Measurements from ENCODE around the gene KIF2B. TPM values are rescaled to one million over a fixed set of nuclear protein-coding genes. Genes with fewer than 3 reads are reported as not detected.

The KIF2B gene
- total RNA-seq, 1 experiment from 2014 or later = not detected

DNA sequence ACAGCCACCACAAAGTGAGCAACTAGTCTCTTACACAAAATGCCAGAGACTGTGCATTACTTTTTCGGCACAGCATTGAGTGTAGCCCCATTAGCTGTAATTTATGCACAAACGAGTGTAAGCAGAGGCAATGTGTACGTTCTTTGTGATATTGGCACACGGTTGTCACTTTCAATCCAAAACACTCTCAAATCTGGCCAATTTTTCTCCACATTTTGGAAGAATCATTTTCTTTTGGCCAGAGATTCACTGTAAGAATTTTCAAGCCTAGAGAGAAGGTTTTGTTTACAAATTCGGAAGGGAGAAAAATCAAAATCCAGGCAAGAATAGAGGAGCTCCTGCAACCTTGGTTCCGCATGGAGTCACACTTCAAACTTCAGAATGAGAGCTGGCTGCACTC is 15.4 kb upstream of the KIF2B start (continued):
- TF ChIP-seq, protein P1, sequence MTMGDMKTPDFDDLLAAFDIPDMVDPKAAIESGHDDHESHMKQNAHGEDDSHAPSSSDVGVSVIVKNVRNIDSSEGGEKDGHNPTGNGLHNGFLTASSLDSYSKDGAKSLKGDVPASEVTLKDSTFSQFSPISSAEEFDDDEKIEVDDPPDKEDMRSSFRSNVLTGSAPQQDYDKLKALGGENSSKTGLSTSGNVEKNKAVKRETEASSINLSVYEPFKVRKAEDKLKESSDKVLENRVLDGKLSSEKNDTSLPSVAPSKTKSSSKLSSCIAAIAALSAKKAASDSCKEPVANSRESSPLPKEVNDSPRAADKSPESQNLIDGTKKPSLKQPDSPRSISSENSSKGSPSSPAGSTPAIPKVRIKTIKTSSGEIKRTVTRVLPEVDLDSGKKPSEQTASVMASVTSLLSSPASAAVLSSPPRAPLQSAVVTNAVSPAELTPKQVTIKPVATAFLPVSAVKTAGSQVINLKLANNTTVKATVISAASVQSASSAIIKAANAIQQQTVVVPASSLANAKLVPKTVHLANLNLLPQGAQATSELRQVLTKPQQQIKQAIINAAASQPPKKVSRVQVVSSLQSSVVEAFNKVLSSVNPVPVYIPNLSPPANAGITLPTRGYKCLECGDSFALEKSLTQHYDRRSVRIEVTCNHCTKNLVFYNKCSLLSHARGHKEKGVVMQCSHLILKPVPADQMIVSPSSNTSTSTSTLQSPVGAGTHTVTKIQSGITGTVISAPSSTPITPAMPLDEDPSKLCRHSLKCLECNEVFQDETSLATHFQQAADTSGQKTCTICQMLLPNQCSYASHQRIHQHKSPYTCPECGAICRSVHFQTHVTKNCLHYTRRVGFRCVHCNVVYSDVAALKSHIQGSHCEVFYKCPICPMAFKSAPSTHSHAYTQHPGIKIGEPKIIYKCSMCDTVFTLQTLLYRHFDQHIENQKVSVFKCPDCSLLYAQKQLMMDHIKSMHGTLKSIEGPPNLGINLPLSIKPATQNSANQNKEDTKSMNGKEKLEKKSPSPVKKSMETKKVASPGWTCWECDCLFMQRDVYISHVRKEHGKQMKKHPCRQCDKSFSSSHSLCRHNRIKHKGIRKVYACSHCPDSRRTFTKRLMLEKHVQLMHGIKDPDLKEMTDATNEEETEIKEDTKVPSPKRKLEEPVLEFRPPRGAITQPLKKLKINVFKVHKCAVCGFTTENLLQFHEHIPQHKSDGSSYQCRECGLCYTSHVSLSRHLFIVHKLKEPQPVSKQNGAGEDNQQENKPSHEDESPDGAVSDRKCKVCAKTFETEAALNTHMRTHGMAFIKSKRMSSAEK (CRISPR knock-in tag; IDR thresholded peaks at IDR 0.05; ENCODE audit: borderline replicate concordance) = no peak
- TF ChIP-seq NFYB (CRISPR knock-in tag; conservative IDR thresholded peaks at IDR 0.05; ENCODE audit: low read depth) (no peak), FOXK1 (CRISPR knock-in tag; IDR thresholded peaks at IDR 0.05) (no peak)

DNA sequence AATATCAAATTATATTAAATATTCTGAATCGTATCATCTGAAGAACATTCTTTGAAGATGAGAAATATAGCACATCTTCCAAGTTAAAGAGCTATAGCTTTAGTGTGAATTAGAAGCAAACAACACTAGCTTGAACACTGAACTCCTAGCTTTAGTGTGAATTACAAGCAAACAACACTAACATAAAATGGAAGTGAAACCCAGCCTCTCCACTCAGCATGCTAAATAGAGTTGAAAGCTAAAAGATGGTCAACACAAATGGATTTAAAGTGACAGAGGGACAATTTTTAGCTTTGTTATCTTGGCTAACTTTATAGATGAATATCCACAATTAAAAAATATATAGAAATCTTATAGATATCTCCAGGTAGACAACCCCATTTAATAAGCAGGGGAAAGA is 4.5 kb upstream of the KIF2B start:
- H3K27me3 Mint-ChIP-seq (ENCODE audit: low read depth) = no peaks in the 10 kb centered on the region
- H3K4me3 Mint-ChIP-seq = no peak overlapping the region
- DNase-seq (ENCODE audit: low spot score) = no peak
- ChIA-PET POLR2A (no interaction called here), CTCF (no interaction called here)
- no peak for TF ChIP-seq GRHL2 (CRISPR knock-in tag; IDR thresholded peaks at IDR 0.05; ENCODE audit: insufficient replicate concordance, severe bottlenecking)
- no peak for TF ChIP-seq CREM (CRISPR knock-in tag; IDR thresholded peaks at IDR 0.05)
- TF ChIP-seq NR2C2 (CRISPR knock-in tag; IDR thresholded peaks at IDR 0.05) = no peak
- TF ChIP-seq, protein P2, sequence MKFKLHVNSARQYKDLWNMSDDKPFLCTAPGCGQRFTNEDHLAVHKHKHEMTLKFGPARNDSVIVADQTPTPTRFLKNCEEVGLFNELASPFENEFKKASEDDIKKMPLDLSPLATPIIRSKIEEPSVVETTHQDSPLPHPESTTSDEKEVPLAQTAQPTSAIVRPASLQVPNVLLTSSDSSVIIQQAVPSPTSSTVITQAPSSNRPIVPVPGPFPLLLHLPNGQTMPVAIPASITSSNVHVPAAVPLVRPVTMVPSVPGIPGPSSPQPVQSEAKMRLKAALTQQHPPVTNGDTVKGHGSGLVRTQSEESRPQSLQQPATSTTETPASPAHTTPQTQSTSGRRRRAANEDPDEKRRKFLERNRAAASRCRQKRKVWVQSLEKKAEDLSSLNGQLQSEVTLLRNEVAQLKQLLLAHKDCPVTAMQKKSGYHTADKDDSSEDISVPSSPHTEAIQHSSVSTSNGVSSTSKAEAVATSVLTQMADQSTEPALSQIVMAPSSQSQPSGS (CRISPR knock-in tag; IDR thresholded peaks at IDR 0.05; ENCODE audit: borderline replicate concordance, low read depth) = no peak
- TF ChIP-seq, protein P3, sequence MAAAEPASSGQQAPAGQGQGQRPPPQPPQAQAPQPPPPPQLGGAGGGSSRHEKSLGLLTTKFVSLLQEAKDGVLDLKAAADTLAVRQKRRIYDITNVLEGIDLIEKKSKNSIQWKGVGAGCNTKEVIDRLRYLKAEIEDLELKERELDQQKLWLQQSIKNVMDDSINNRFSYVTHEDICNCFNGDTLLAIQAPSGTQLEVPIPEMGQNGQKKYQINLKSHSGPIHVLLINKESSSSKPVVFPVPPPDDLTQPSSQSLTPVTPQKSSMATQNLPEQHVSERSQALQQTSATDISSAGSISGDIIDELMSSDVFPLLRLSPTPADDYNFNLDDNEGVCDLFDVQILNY (CRISPR knock-in tag; IDR thresholded peaks at IDR 0.05) = no peak
- TF ChIP-seq, protein P4, sequence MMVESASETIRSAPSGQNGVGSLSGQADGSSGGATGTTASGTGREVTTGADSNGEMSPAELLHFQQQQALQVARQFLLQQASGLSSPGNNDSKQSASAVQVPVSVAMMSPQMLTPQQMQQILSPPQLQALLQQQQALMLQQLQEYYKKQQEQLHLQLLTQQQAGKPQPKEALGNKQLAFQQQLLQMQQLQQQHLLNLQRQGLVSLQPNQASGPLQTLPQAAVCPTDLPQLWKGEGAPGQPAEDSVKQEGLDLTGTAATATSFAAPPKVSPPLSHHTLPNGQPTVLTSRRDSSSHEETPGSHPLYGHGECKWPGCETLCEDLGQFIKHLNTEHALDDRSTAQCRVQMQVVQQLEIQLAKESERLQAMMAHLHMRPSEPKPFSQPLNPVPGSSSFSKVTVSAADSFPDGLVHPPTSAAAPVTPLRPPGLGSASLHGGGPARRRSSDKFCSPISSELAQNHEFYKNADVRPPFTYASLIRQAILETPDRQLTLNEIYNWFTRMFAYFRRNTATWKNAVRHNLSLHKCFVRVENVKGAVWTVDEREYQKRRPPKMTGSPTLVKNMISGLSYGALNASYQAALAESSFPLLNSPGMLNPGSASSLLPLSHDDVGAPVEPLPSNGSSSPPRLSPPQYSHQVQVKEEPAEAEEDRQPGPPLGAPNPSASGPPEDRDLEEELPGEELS (CRISPR knock-in tag; IDR thresholded peaks at IDR 0.05) = no peak
- TF ChIP-seq ZNF396 (CRISPR knock-in tag; IDR thresholded peaks at IDR 0.05; ENCODE audit: borderline replicate concordance) = no peak
- TF ChIP-seq ZNF263 (CRISPR knock-in tag; IDR thresholded peaks at IDR 0.05; ENCODE audit: low read depth) = no peak
- H3K9me3 Mint-ChIP-seq = peaks cover 26% of the 10 kb centered on the region
- H3K36me3 Mint-ChIP-seq = peaks cover 10% of the 10 kb centered on the region; the same call in 1 of the 2 replicates
- peaks cover 8% of the 10 kb centered on the region for H3K4me1 Mint-ChIP-seq
- no peak overlapping the region for H3K27ac Mint-ChIP-seq
- no peak for ATAC-seq

DNA sequence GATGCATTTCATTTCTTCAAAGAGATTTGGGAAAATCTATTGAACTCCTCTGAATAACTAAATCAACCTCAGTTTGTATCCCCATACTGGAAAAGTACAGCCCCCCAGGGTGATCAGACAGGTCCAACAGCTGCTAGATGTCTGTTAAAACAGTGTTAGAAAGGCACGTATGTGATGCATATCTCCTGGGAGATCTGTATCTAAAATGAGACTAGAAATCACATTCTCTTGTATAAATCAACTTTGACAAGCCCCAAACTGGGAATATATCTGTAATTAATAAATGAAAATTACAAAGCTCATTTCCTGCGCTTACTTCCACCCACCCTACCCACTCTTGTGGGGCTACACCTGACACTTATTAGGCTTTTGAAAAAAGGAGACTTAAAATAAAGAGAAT is 3.8 kb upstream of the KIF2B start:
- ChIA-PET CTCF (no interaction called here), POLR2A (no interaction called here)
- Mint-ChIP-seq H3K27ac (no peak overlapping the region), H3K9me3 (peaks cover 28% of the 10 kb centered on the region), H3K4me1 (peaks cover 8% of the 10 kb centered on the region), H3K27me3 (ENCODE audit: low read depth) (no peaks in the 10 kb centered on the region), H3K36me3 (peaks cover 14% of the 10 kb centered on the region; the same call in 1 of the 2 replicates), H3K4me3 (no peak overlapping the region)
- DNase-seq (ENCODE audit: low spot score) (no peak), ATAC-seq (no peak)
- TF ChIP-seq, protein P3 (CRISPR knock-in tag; IDR thresholded peaks at IDR 0.05) = no peak
- TF ChIP-seq TEAD4 (CRISPR knock-in tag; IDR thresholded peaks at IDR 0.05) (no peak), MXD4 (CRISPR knock-in tag; IDR thresholded peaks at IDR 0.05; ENCODE audit: borderline replicate concordance) (no peak), ATF1 (CRISPR knock-in tag; IDR thresholded peaks at IDR 0.05) (no peak), GABPB1 (CRISPR knock-in tag; IDR thresholded peaks at IDR 0.05) (no peak), JAZF1 (CRISPR knock-in tag; IDR thresholded peaks at IDR 0.05) (no peak)
- TF ChIP-seq, protein P5, sequence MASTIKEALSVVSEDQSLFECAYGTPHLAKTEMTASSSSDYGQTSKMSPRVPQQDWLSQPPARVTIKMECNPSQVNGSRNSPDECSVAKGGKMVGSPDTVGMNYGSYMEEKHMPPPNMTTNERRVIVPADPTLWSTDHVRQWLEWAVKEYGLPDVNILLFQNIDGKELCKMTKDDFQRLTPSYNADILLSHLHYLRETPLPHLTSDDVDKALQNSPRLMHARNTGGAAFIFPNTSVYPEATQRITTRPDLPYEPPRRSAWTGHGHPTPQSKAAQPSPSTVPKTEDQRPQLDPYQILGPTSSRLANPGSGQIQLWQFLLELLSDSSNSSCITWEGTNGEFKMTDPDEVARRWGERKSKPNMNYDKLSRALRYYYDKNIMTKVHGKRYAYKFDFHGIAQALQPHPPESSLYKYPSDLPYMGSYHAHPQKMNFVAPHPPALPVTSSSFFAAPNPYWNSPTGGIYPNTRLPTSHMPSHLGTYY (CRISPR knock-in tag; IDR thresholded peaks at IDR 0.05) = no peak
- TF ChIP-seq, protein P6, sequence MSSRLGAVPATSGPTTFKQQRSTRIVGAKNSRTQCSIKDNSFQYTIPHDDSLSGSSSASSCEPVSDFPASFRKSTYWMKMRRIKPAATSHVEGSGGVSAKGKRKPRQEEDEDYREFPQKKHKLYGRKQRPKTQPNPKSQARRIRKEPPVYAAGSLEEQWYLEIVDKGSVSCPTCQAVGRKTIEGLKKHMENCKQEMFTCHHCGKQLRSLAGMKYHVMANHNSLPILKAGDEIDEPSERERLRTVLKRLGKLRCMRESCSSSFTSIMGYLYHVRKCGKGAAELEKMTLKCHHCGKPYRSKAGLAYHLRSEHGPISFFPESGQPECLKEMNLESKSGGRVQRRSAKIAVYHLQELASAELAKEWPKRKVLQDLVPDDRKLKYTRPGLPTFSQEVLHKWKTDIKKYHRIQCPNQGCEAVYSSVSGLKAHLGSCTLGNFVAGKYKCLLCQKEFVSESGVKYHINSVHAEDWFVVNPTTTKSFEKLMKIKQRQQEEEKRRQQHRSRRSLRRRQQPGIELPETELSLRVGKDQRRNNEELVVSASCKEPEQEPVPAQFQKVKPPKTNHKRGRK (CRISPR knock-in tag; IDR thresholded peaks at IDR 0.05; ENCODE audit: borderline replicate concordance) = no peak
- TF ChIP-seq, protein P7, sequence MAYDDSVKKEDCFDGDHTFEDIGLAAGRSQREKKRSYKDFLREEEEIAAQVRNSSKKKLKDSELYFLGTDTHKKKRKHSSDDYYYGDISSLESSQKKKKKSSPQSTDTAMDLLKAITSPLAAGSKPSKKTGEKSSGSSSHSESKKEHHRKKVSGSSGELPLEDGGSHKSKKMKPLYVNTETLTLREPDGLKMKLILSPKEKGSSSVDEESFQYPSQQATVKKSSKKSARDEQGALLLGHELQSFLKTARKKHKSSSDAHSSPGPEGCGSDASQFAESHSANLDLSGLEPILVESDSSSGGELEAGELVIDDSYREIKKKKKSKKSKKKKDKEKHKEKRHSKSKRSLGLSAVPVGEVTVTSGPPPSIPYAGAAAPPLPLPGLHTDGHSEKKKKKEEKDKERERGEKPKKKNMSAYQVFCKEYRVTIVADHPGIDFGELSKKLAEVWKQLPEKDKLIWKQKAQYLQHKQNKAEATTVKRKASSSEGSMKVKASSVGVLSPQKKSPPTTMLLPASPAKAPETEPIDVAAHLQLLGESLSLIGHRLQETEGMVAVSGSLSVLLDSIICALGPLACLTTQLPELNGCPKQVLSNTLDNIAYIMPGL (CRISPR knock-in tag; IDR thresholded peaks at IDR 0.05) = no peak
